Medulla oblongata (tissue), 1 donor: ENCODE results near the gene ATF7.

Experiments used
- DNase-seq: peaks from one replicate; pipeline ENCODE4 v3.0.0-alpha.2; 2015; ENCODE audit errors: extremely low spot score

ATF7 gene

DNA sequence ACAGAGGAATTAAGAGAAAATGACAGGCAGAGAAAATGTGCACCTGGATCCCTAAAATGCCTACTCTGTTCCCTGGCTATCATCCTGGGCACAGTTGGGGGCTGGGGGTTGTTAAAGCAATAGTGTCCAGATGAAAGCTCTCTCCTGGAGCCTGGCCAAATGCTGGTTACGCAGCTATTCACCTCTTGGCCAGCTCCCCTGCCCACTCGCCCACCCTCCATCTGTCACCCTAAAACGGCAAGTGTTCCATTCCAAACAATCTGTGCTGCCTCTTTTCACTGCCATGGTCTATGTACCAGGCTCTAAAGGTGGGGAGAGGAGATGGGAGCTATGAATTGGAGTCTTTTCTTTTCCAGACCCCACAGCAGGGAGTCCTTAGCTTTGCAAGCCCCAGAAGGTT lies 94.2 kb downstream of the ATF7 start:
- DNase-seq = no peak

DNA sequence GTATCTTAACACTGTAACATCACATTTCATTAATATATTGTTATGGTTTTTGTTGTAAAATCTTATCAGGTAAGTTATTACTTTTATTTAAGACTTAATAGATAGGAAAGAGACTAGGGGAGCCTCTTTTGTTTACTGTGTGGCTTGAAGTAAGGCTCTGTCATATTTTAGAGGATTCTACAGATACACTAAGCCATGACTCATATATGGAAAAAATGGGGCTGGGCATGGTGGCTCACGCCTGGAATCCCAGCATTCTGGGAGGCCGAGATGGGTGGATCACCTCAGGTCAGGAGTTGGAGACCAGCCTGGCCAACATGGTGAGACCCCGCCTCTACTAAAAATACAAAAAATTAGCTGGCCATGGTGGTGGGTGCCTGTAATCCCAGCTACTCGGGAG lies 95.3 kb downstream of the ATF7 start:
- DNase-seq = no peak

DNA sequence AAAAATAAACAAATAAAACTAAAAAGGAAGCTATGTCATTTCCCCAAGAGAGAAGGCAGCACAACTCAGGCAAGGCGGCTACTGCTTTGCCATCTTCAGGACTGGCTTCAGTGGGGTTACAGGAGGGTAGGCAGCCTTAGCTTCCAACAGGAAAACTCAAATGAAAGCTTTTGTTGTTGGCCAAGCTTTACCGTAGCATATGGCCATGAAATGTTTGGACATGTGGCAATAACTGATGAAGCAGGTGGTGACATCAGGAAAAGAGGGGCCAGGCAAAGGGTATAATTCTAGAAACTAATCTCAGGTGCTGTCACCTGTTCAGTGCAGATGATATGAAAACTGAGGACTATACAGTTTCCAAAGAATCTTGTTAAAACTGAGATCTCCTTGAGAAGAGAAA lies 96.1 kb downstream of the ATF7 start:
- no peak for DNase-seq

DNA sequence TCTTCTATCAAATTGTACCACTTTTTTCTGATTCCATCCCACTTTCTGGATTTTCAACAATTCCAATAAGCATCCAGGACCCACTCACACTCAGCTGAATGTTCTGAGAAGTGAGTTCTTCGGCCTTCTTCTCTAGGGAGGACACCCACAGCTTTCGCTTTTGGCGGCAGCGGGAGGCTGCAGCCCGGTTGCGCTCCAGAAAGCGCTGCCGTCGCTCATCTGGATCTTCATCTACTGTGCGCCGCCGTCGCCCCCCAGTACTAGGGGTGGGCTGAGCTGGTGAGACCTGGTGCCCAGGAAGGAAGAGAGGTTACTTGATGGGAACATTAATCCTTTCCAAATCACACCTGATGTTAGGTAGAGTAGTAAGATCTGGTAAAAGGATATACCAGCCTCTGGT lies 101.7 kb downstream of the ATF7 start:
- DNase-seq = no peak

DNA sequence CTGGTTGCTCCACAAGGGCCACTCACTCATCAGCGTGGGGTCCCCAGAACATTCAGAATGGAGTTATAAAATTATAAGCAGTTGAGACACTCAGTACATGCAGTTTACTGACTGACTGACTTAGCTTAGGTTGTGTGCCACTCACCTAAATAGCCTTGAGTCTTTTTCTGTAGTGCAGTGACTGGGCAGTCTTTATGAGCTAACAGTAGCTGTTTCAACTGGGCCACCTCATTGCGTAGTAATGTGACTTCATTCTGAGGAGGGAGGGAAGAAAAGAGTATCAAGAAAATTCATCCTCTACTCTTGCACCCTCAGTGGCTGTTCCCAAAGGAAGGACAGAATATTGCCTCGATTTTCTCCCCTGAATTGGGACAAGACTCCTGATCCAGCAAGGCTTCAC lies 103.1 kb downstream of the ATF7 start:
- no peak for DNase-seq

DNA sequence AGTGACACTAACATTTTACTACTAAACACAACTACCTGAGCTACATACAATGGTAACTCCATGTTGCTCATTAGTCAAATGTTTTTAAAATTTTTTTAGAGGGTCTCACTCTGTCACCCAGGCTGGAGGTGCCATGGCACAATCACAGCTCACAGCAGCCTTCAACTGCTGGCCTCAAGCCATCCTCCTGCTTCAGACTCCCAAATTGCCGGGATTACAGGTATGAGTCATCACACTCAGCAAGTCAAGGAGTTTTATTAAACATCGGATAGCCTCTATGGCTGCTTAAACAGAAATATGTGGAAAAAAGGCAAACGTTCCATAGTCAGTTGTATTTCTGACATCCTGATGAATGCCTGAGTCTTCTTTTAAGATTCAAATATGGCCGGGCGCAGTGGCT lies 107.8 kb downstream of the ATF7 start:
- no peak for DNase-seq

DNA sequence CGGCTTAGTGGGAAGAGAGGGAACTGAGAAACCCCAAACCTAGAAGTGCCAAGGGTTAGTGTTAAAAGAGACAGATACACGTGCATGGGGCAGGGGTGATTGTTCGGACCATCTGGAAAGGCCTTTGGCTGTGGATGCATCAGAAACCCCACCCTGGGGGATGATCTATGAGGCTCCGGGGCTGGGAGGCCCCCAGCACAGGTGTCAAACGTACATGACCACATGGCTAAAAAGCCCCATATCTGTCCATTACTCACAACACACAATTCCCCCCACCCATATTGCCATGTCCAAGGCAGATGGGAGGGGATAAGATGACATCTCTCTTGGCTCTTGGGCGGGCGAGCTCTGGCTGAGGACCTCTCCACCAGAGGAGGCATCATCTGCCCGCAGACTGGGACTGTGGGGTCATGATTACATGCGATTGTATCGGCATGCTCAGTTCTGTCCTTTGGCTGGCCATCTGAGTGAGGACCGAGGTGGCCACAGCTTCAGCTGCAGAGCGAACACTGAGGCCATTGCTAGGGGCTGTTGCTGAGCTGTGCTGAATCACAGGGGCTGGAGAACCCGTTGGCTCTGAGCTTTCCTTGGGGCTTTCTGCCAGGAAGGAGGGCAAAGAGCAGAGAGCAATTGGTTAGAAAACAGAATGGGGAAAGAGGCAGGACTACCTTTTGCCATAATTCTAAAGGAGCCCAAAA lies 109.3 kb downstream of the ATF7 start:
- no peak for DNase-seq

DNA sequence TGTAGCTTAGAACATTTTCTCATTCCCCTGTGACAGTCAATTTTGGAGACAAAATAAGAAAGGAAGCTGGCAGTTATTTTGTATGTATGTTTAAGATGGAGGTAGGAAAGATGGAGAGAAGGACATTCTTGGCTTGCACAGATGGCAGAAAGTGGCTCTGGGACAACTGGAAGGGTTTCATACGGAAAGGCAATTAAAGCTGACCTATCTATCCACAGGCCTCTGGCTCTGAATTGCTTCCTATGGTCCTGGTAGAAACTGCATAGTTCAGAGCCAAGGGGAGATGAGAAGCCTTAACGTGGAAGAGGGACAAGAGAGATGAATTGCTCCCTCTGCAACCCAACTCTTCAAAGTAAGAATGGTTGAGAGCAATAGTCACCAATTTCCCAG lies 110.9 kb downstream of the ATF7 start:
- no peak for DNase-seq

DNA sequence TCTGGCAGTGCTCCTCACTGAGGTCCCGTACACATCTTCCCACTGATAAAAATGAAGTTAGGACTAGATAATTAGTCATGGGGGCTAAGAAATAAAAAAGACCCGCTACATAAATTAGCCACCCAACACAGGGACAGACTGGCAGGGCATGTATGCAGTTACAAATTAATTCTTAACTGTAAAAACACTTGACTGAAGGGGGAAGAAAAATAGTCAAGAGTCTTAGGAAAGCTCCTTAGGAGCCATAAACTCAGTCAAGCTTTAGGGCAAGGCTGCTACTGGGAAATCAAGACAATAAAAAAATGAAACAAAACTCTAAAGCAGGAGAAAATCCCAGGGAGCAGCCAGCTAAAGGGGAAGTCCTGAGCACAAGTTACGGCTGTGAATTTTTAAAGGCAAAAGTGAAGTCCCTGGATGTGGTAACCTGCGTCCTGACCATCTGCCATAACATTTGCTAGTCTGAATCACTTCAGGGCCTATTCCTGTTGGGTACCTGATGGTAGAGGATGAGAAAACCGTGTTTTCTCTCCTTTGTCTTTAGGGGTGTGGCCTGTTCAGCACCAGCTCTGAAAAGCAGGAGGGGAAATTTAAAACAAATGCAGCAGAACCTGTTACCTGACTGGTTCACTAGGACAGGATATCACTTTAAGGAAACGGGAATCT lies 111.4 kb downstream of the ATF7 start:
- DNase-seq = no peak

DNA sequence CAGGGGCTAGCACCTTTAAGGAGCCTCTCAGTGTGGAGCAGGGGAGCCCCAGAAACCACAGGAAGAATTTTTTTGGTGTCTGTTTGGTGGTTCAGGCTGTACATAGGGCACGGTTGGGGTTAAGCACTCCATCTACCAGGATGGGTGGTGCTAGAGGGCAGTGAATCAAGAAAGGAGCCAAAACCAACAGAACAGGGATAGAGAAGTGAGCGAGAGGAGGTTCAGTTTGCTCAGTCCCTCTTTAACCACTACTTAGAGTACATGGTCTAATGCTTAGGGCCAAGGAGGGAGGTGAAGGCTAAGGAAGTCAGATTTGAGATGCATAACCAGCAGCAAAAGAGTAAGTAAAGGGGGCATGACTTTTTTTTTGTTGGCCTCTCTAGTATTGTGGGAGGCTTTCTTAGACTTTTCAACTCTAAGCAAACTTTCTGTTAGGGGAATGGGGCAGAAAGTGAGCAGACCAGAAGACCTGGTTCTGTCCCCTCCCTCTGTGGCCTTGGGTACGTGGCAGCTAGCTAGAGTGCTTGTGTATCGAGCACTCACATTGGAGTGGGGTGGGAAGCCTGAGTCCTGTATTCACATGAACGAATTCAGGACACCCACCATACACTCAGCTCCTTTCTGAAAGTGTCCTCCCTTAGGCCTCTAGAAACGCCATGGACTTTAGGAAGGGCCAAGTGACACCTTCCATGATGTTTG lies 112.3 kb downstream of the ATF7 start:
- DNase-seq = no peak

DNA sequence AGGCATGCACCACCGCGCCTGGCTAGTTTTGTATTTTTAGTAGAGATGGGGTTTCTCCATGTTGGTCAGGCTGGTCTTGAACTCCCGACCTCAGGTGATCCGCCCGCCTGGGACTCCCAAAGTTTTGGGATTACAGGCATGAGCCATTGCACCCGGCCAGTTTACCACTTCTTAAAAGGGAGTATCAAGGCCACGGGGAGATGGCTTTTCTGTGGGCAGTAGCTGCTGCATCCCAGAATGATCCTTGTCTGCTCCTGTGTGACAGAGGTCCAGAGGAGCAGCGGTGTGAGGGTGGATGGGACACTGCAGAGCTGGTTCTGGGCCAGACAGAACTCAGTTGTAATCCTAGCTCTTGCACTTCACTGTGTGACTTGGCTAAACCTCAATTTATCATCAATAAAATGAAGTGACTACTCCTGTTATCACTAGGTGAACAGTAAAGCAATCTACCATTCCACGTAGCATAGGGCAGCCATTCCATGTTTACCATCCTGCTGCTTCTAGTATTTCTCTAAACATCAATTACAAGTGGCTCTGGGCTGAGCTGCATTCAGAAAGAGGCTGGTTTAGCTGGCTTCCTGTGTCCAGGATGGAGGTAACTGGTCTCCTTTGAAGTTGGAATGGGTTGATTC lies 115.9 kb downstream of the ATF7 start:
- DNase-seq = no peak

DNA sequence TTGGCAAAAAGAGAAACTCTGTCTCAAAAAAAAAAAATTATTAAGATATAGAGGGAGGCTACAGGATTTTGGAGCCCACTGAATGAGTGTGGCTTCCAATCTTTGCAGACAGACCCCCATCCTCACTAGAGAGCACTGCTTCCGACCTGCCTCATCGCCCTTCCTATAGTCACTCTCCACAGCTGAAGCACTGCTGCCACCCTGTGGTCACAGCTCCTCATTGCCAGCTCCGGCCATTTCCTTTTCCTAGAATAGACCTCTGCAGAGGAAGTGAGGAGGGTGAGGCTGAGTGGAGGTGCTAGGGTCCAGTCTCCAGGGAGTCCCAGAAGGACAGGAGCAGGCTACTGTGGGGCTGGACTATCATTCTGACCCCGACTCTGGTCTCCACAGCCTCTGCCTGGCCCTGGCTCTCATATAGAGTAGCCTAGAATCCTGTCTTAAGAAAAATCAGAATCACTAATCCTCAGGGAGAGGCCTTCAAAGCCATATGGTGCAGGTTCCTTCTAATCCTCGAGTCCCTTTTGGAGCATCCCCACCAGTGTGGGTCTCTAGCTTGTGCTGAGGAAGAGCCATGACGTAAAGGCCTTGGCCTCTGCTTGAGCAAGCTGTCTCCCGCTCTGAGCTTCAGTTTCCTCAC lies 117.5 kb downstream of the ATF7 start:
- DNase-seq = peak; percentile 93

DNA sequence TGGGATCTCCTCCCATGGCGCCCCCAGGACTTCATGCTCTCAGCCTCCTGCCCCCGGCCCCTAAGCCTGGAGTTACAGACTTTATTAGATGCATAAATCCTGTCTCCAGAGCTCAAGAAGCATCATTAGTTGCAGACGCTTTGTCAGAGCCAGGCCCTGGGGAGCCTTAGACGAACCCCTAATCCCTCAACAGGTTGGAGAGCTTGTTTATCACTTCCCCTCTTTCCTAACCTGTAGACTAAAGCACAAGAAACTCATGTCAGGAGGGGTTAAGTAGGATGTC lies 118.6 kb downstream of the ATF7 start:
- no peak for DNase-seq

DNA sequence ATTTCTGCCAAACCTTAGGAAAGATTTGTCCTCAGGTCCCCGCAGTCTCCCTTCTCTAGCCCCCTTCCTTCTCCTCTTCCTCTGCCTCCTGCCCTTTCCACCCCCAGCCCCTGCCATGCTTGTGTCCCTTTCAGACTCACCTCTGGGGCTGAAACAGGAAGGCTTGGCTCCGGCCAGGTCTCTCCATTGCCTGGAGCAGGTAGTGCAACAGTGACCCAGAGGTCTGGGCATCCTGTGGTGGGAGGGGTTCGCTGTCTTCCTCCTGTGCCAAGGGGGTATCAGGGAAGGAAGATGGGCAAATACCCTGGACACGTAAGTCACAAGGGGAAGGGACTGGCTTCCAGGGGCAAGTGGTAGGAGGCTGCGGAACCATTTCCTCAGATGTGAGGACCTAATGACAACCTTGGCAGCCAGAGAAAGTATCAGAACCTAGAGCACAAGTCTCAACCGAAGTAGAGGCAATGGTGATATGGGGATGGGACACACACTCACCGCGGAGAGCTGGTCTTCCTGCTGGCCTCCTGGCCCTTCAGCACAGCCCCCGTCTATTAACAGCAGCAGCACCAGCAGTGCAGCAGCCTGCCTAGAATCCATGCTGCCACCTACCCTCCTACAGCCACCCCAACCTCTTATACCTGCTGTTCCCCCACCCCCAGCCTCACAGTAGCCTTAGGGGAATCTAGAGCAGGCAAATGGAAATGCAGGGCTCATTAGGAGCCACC lies 119.1 kb downstream of the ATF7 start, which contains the start of gene NPFF:
Gene NPFF (minus strand): TSS at position 604 of the 722 bp plus-strand sequence. CDS start 10 bp downstream, at position 594.
- DNase-seq = no peak

DNA sequence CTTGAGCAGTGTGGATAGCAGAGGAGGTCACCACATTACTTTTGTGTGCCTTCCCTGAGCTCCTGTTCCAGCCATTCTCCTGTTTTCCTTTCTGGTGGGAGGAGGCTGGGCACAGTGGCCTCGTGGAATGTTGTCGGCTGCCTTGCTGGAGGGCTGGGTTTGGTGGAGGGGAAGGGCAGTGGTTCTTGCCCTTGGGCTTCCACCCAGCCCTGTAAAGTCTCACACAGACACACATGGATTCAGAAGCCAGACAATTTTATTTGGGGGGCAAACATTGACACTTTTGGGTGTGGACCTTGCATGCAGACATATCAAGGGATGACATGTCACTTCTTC lies 119.8 kb downstream of the ATF7 start:
- no peak for DNase-seq

DNA sequence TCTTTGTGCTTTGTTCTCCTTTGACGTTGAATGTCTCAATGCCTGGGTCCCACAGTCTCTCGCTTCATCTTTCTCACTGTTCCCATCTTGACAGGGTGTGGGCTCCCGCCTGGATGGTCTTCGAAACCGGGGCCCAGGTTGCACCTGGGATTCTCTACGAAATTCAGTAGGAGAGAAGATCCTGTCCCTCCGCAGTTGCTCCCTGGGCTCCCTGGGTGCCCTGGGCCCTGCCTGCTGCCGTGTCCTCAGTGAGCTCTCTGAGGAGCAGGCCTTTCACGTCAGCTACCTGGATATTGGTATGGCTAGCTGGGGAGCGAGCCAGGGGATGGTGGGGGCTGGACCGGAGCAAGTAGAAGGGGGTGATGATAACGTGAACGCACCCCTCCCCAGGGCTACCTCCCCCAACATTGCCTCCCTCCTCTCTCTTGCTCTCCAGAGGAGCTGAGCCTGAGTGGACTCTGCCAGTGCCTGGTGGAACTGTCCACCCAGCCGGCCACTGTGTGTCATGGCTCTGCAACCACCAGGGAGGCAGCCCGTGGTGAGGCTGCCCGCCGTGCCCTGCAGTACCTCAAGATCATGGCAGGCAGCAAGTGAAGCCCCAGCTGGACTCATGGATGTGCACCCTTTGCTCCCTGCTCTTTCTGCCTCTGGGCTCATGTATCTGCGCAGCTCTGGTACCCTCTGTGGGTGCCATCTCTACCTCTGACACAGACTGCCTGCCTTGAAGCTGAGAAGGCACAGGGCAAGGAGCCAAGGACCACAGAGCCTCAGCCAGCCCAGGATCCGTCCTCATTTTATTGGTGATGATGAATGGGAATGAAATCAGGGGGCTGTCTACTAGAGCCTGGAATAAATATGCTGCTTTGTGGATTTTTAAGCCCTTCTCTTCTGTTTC lies 120.4 kb downstream of the ATF7 start:
- DNase-seq = no peak

DNA sequence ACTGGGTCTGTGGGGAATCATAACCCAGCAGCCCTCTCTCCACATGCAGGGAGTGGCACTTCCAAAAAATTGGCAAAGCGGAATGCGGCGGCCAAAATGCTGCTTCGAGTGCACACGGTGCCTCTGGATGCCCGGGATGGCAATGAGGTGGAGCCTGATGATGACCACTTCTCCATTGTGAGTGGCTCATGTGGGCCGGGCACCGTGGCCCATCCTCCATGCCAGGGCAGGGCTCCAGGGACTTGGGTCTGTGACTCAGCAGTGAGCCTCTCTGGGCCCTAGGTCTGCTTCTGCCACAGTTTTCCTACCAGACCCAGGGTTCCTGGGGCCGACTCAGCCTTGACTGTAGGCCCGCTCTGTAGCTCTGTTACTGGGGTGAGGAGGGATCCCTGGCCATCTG lies 121.1 kb downstream of the ATF7 start:
- DNase-seq = peak; percentile 62

DNA sequence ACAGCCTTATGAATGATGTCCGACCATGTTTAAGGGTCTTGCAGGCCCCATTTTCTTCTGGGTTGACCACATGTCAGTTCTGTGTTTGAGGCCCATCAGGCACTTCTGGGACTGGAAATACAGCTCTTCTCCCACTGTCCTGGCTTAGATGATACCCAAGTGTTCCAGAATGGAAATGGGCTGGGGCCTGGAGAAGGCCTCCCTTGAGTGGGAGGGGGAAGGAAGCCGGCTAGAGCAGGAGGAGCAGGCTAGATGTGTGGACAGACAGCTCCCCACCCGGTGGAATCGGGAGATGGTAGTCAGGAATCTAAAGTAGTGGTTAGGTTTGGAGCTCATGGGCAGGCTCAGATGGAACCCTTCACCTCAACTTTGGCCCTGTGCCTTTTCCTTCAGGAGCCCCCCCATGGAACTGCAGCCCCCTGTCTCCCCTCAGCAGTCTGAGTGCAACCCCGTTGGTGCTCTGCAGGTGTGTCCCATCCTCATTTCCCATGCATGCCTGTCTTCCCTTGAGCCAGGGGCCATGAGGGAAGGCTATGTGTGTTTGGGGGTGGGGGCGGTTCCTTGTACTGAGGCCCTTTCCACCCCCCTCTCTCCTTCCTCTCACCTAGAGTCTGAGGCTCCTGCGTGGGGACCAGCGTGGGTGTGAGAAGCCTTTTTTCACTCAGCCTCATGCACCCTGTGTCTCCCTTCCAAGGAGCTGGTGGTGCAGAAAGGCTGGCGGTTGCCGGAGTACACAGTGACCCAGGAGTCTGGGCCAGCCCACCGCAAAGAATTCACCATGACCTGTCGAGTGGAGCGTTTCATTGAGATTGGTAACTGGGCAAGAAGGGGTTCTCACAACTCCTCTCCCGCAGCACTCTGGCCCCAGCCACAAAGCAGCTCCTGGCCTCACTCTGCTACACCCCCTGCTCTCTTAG lies 121.9 kb downstream of the ATF7 start:
- no peak for DNase-seq

DNA sequence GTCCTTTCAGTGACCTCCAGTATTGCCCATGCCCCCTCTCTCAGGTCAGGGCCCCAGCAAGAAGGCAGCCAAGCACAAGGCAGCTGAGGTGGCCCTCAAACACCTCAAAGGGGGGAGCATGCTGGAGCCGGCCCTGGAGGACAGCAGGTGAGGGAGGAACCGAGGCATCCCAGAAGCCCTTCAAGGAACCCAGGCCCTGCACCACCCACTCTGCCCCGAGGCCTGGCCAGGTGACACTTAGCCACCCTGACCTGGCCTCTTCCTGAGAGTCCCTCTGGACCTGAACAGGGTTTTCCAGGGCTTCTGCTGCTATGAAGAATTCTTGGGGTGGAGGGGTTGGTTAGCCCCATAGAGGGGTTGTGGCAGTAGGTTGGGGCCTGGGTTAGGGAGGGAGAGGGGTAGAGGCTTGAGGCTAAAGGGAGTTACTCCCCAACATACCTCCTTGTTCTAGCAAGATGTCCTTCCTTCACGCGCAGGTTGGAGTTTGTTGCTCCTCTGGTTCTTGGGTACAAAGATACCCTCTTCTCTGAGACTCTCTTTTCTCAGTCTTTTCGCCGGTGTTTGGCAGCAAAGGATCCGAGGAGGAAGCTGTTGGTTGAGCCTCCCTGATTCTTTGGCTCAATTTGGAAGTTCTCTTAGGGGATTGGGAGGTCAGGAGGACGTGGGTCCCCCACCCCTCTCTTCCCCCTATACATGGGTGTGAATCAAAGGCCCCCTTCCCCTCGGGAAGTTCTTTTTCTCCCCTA lies 123.0 kb downstream of the ATF7 start:
- no peak for DNase-seq
